ENCODE data around the gene SLC22A23.

The SLC22A23 gene

GRCh38 chr6:3322366-3322890, 134.4 kb downstream of the SLC22A23 start:
- TF ChIP-seq CTCF (conservative IDR thresholded peaks at IDR 0.05; ENCODE audit: low read depth) = no peak
- ChIA-PET POLR2A (ENCODE audit: low non-redundant PET) (interaction anchor here (0.5 kb wide), 1 partner anchor 701 kb away, joined by 3 read pairs; no protein-coding TSS in a partner anchor), CTCF (interaction anchor here (0.6 to 0.7 kb wide), 2 partner anchors 18 to 32 kb away, joined by 3 read pairs; no protein-coding TSS in a partner anchor)
- DNase-seq (ENCODE audit: low spot score) = no peak
- no peak overlapping the region for H3K27ac ChIP-seq

GRCh38 chr6:3321875-3322274, 135.0 kb downstream of the SLC22A23 start:
- 0 out of 2 replicates have a peak overlapping the region, but pooled peaks have one; percentile 2 for H3K27ac ChIP-seq
- ChIA-PET POLR2A (ENCODE audit: low non-redundant PET) (interaction anchor here (0.5 kb wide), 1 partner anchor 702 kb away, joined by 3 read pairs; no protein-coding TSS in a partner anchor), CTCF (interaction anchor here (0.6 to 0.7 kb wide), 2 partner anchors 19 to 32 kb away, joined by 3 read pairs; no protein-coding TSS in a partner anchor)
- no peak for DNase-seq (ENCODE audit: low spot score)
- TF ChIP-seq CTCF (conservative IDR thresholded peaks at IDR 0.05; ENCODE audit: low read depth) = no peak

- ChIA-PET POLR2A (ENCODE audit: low non-redundant PET) (no interaction called here), CTCF (no interaction called here)
- DNase-seq (ENCODE audit: low spot score) = no peak
- no peak overlapping the region for H3K27ac ChIP-seq
- no peak for TF ChIP-seq CTCF (conservative IDR thresholded peaks at IDR 0.05; ENCODE audit: low read depth)
Measured at GRCh38 chr6:3321042-3321441, 135.8 kb downstream of the SLC22A23 start.

- H3K27ac ChIP-seq = no peak overlapping the region
- ChIA-PET POLR2A (ENCODE audit: low non-redundant PET) (interaction anchor here (0.6 kb wide), 1 partner anchor 10 kb away, joined by 3 read pairs; no protein-coding TSS in a partner anchor), CTCF (interaction anchor here (0.5 kb wide), 1 partner anchor 86 kb away, joined by 3 read pairs; no protein-coding TSS in a partner anchor)
- DNase-seq (ENCODE audit: low spot score) = no peak
- no peak for TF ChIP-seq CTCF (conservative IDR thresholded peaks at IDR 0.05; ENCODE audit: low read depth)
Measured at GRCh38 chr6:3320238-3320811, 136.5 kb downstream of the SLC22A23 start.

- no peak for TF ChIP-seq CTCF (conservative IDR thresholded peaks at IDR 0.05; ENCODE audit: low read depth)
- no peak for DNase-seq (ENCODE audit: low spot score)
- ChIA-PET CTCF (interaction anchor here (0.5 kb wide), 1 partner anchor 87 kb away, joined by 3 read pairs; no protein-coding TSS in a partner anchor), POLR2A (ENCODE audit: low non-redundant PET) (interaction anchor here (0.6 kb wide), 1 partner anchor 10 kb away, joined by 3 read pairs; no protein-coding TSS in a partner anchor)
- no peak overlapping the region for H3K27ac ChIP-seq
Measured at GRCh38 chr6:3319610-3320200, 137.1 kb downstream of the SLC22A23 start.

GRCh38 chr6:3318821-3319540, 137.9 kb downstream of the SLC22A23 start:
- no peak for TF ChIP-seq CTCF (conservative IDR thresholded peaks at IDR 0.05; ENCODE audit: low read depth)
- ChIA-PET POLR2A (ENCODE audit: low non-redundant PET) (no interaction called here), CTCF (no interaction called here)

More at GRCh38 chr6:3318821-3319540, 137.9 kb downstream of the SLC22A23 start:
- H3K27ac ChIP-seq = no peak overlapping the region
- no peak for DNase-seq (ENCODE audit: low spot score)
